Measurements from ENCODE around the gene THBD.

Gene THBD

DNA sequence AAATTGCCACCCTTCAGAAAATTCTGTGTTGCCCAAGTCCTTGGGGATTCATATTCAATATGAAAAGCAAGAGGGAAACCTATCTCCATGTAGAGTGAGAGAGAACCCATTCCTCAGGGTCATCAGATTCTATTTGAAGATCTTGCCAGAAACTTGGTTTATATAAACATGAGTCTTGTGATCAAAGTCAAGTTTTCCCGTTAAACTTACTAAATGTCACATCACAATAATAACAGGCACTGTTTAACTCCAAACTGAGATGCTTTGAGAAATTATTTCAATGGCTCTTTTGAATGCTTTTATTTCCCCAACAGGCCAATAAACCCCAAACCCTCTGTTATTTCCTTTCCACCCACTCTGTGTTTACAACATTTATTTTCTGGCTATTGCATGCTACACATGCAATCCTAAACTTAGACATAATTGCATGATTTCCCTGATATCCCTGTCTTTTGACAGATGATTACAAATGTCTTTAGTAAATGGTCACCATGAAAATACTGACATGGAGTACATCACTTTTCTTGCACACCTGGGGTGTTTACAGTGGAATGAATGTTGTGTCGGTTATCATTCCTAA is 45.5 kb downstream of the THBD start:
- Histone ChIP-seq H3K9me3 (no peaks in the 10 kb centered on the region), H3K36me3 (no peaks in the 10 kb centered on the region), H3K4me3 (ENCODE audit: low read depth in 1 of 2, low read length in 1 of 2) (no peak overlapping the region), H3K4me1 (ENCODE audit: control insufficient read depth in 1 of 2, insufficient read depth in 1 of 2, low read depth in 1 of 2, low read length in 1 of 2) (peaks cover 4 to 13% of the 10 kb centered on the region in 2 experiments), H3K27ac (no peak overlapping the region), H3K27me3 (no peaks in the 10 kb centered on the region)
- TF ChIP-seq, protein P1, sequence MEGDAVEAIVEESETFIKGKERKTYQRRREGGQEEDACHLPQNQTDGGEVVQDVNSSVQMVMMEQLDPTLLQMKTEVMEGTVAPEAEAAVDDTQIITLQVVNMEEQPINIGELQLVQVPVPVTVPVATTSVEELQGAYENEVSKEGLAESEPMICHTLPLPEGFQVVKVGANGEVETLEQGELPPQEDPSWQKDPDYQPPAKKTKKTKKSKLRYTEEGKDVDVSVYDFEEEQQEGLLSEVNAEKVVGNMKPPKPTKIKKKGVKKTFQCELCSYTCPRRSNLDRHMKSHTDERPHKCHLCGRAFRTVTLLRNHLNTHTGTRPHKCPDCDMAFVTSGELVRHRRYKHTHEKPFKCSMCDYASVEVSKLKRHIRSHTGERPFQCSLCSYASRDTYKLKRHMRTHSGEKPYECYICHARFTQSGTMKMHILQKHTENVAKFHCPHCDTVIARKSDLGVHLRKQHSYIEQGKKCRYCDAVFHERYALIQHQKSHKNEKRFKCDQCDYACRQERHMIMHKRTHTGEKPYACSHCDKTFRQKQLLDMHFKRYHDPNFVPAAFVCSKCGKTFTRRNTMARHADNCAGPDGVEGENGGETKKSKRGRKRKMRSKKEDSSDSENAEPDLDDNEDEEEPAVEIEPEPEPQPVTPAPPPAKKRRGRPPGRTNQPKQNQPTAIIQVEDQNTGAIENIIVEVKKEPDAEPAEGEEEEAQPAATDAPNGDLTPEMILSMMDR (IDR thresholded peaks at IDR 0.05): no peak

DNA sequence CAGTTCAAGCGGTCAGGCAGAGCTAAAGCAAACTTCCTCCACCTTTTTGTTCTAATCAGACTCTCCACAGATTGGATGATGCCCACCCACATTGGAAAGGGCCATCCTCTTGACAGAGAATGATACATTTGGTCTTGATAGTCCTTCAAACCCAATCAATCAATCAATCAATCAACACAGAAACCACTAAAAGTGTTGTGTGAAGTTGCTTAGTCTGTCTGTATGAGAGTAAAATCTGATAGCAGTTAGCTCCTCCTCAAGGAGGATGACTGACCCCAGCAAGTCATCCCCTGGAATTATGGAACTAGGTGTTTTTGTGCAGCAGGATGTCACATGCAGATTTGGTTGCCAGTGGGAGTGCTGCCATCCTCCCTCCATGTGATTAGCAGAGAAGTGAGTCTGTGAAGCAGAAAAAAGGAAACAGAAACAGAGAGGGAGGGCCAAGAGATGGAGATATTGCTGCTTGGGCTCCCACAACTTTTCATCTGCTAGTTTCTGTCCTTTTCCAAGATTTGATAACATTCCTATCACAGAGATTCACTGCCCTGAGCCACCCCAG is 46.3 kb downstream of the THBD start:
- TF ChIP-seq, protein P1 (IDR thresholded peaks at IDR 0.05): no peak
- Histone ChIP-seq H3K4me1 (ENCODE audit: control insufficient read depth in 1 of 2, insufficient read depth in 1 of 2, low read depth in 1 of 2, low read length in 1 of 2) (peaks cover 4 to 13% of the 10 kb centered on the region in 2 experiments), H3K36me3 (no peaks in the 10 kb centered on the region), H3K27ac (no peak overlapping the region), H3K9me3 (no peaks in the 10 kb centered on the region), H3K4me3 (ENCODE audit: low read depth in 1 of 2, low read length in 1 of 2) (no peak overlapping the region), H3K27me3 (no peaks in the 10 kb centered on the region)

DNA sequence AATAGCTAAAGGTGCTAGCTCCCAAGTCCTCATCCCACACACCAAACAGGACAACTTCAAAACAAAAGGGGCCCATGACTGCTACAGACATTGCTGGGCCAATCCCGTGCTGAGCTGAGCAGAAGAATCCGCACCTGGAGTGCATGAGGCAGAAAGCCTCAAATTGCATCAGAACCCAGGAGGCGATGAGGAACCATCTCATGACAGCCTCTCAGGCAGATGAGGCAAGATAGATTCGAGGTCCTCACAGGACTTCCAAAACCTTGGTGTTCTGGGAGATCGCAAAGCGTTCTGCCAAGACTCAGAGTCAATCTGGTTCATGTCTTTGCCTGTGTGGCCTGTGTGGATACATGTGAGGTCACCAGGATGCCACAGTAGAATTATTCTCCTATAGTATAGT is 47.2 kb downstream of the THBD start:
- H3K36me3 ChIP-seq: no peaks in the 10 kb centered on the region
- H3K4me3 ChIP-seq (ENCODE audit: low read depth in 1 of 2, low read length in 1 of 2): no peak overlapping the region
- TF ChIP-seq, protein P1 (IDR thresholded peaks at IDR 0.05): no peak
- H3K27ac ChIP-seq: no peak overlapping the region
- no peaks in the 10 kb centered on the region for H3K9me3 ChIP-seq
- peaks cover 4 to 13% of the 10 kb centered on the region in 2 experiments for H3K4me1 ChIP-seq (ENCODE audit: control insufficient read depth in 1 of 2, insufficient read depth in 1 of 2, low read depth in 1 of 2, low read length in 1 of 2)
- no peaks in the 10 kb centered on the region for H3K27me3 ChIP-seq

DNA sequence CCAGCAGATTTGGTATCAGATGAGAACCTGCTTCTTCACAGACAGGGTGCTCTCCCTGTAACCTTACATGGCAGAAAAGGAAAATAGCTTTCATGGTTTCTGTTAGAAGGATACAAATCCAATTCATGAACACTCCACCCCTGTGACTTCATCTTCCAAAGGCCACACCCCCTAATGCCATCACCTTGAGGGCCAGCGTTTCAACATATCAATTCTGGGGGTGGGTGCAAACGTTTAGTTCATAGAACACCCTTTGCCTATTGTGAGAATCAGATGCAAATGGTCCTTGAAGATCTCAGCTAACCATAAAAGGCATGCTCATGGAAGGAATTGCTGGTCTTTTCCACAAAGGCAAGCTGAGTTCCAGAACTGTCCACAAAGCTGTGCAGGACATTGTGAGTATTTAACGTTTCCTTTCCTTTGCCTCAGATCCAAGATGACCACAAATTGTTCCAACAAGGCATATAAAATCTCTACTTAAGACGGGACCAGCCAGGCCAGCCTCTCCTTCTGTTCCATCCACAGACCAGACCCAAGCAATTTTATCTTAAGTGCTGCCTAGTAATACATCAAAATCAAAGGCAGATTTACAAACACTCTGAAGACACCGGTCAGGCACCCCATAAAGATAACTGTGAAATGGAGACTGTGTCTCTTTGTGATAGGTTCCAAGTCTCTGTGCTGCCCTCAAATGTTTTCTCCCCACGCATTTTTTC is 49.1 kb downstream of the THBD start:
- Histone ChIP-seq H3K27me3 (no peaks in the 10 kb centered on the region), H3K9me3 (no peaks in the 10 kb centered on the region)
- TF ChIP-seq, protein P1 (IDR thresholded peaks at IDR 0.05): no peak

DNA sequence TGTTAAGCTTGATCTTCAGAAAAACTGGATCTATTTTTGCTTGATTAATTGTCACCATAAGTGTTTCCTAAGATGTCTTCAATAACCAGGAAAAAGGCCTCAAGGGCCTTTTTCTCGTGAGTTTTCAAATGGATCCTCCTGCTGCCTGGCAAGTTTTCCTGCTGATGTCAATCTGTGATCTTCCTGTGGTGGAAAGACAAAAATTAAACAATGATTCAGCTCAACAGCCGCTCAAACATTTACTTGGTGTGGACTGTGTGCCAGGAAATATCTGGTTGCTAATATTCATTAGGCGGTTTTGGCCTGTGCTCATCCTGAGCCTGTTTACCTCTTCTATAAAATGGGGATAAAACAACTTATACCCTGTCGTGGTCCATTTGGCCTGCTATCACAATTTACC is 49.7 kb downstream of the THBD start:
- TF ChIP-seq, protein P1 (IDR thresholded peaks at IDR 0.05): no peak

More for the DNA sequence above, 49.1 kb downstream of the THBD start:
- Histone ChIP-seq H3K36me3 (no peaks in the 10 kb centered on the region), H3K4me1 (ENCODE audit: control insufficient read depth in 1 of 2, insufficient read depth in 1 of 2, low read depth in 1 of 2, low read length in 1 of 2) (peaks cover 0 to 6% of the 10 kb centered on the region in 2 experiments), H3K4me3 (ENCODE audit: low read depth in 1 of 2, low read length in 1 of 2) (no peak overlapping the region), H3K27ac (no peak overlapping the region)

More for the DNA sequence above, 49.7 kb downstream of the THBD start:
- peaks cover 0 to 6% of the 10 kb centered on the region in 2 experiments for H3K4me1 ChIP-seq (ENCODE audit: control insufficient read depth in 1 of 2, insufficient read depth in 1 of 2, low read depth in 1 of 2, low read length in 1 of 2)
- no peaks in the 10 kb centered on the region for H3K9me3 ChIP-seq
- H3K4me3 ChIP-seq (ENCODE audit: low read depth in 1 of 2, low read length in 1 of 2): no peak overlapping the region
- no peak overlapping the region for H3K27ac ChIP-seq
- no peaks in the 10 kb centered on the region for H3K27me3 ChIP-seq
- no peaks in the 10 kb centered on the region for H3K36me3 ChIP-seq

All from neutrophil (primary cell).